ENCODE results near the gene CHAD.
A peak's percentile ranks its signal among the peaks of the same experiment; 100 is the strongest.

The CHAD gene

GRCh38 chr17:50468304-50469207, at the start of gene CHAD:
TSS of gene CHAD (minus strand) at chr17:50468880. CDS start at chr17:50468813, 67 bp downstream.
- DNase-seq: no peak

GRCh38 chr17:50517504-50518383, 49.1 kb upstream of the CHAD start:
- DNase-seq: no peak

- DNase-seq: no peak
Observed at GRCh38 chr17:50517011-50517410, 48.3 kb upstream of the CHAD start.

- DNase-seq: no peak
Observed at GRCh38 chr17:50514936-50515702, 46.4 kb upstream of the CHAD start.

GRCh38 chr17:50514388-50514787, 45.7 kb upstream of the CHAD start:
- DNase-seq: no peak

GRCh38 chr17:50513495-50513894, 44.8 kb upstream of the CHAD start:
- DNase-seq: no peak

GRCh38 chr17:50511058-50511457, 42.4 kb upstream of the CHAD start:
- peak; percentile 66 for DNase-seq

- DNase-seq: no peak
Observed at GRCh38 chr17:50508573-50509460, 40.1 kb upstream of the CHAD start.

GRCh38 chr17:50507871-50508572, 39.3 kb upstream of the CHAD start, which contains the start of gene MYCBPAP:
TSS of gene MYCBPAP (plus strand) at chr17:50508439. CDS start at chr17:50508675, 236 bp downstream.
- DNase-seq: peak; percentile 84

GRCh38 chr17:50506298-50506697, 37.6 kb upstream of the CHAD start:
- no peak for DNase-seq

- no peak for DNase-seq
Observed at GRCh38 chr17:50505591-50506130, 37.0 kb upstream of the CHAD start.

GRCh38 chr17:50502301-50502990, 33.8 kb upstream of the CHAD start:
- DNase-seq: no peak

GRCh38 chr17:50501054-50501453, 32.4 kb upstream of the CHAD start:
- DNase-seq: peak; percentile 40

GRCh38 chr17:50499721-50500120, 31.0 kb upstream of the CHAD start:
- DNase-seq: no peak

- DNase-seq: no peak
Observed at GRCh38 chr17:50499270-50499669, 30.6 kb upstream of the CHAD start.

GRCh38 chr17:50498021-50498874, 29.6 kb upstream of the CHAD start:
- no peak for DNase-seq

GRCh38 chr17:50495918-50496317, 27.2 kb upstream of the CHAD start:
- DNase-seq: no peak

- no peak for DNase-seq
Observed at GRCh38 chr17:50495217-50495823, 26.6 kb upstream of the CHAD start.

- DNase-seq: no peak
Observed at GRCh38 chr17:50493744-50494143, 25.1 kb upstream of the CHAD start.

All from activated naive CD4-positive, alpha-beta T cell treated with Interleukin-2 at 50 U/mL for 16 hours (primary cell).